Measurements from ENCODE around the gene KCNS3. TPM values are rescaled to one million over a fixed set of nuclear protein-coding genes. Genes with fewer than 3 reads are reported as not detected.

KCNS3 gene
- total RNA-seq, 2 experiments from 2014 or later = not detected

- Histone ChIP-seq H3K4me1 (ENCODE audit: insufficient read depth, low read length, poor library complexity, severe bottlenecking) (no peaks in the 10 kb centered on the region), H3K4me2 (ENCODE audit: low read length) (no peak overlapping the region), H4K20me1 (ENCODE audit: insufficient read depth, low read length) (no peaks in the 10 kb centered on the region), H3K79me2 (ENCODE audit: insufficient read depth, low read depth, low read length) (no peaks in the 10 kb centered on the region), H3K36me3 (ENCODE audit: insufficient read depth, low read length) (no peaks in the 10 kb centered on the region), H3K9me2 (ENCODE audit: insufficient read depth, low read length) (no peaks in the 10 kb centered on the region), H3K9me3 (ENCODE audit: low read length) (no peaks in the 10 kb centered on the region), H2AFZ (ENCODE audit: low read length) (no peak overlapping the region), H3K27ac (ENCODE audit: low read depth, low read length, poor library complexity, severe bottlenecking) (no peak overlapping the region), H3K4me3 (ENCODE audit: low read depth, low read length, poor library complexity, severe bottlenecking) (no peak overlapping the region)
- intact Hi-C loops (cut with micrococcal nuclease; ENCODE audit: unreplicated experiment) = no loop called here
- ChIA-PET CTCF (ENCODE audit: unreplicated experiment) (no interaction called here), POLR2A (no interaction called here)
- DNase-seq (ENCODE audit: low spot score) = no peak
- no peak for TF ChIP-seq EZH2phosphoT487 (IDR thresholded peaks at IDR 0.05; ENCODE audit: borderline replicate concordance, low read depth, low read length)
- TF ChIP-seq CTCF (conservative IDR thresholded peaks at IDR 0.05; ENCODE audit: low read length) = no peak
- no TSS peak for BruUV-seq (replicated peaks)
Observed at GRCh38 chr2:17894556-17894955, 16.1 kb downstream of the KCNS3 start.

GRCh38 chr2:17899871-17900270 lies 21.4 kb downstream of the KCNS3 start:
- Histone ChIP-seq H3K4me1 (ENCODE audit: insufficient read depth, low read length, poor library complexity, severe bottlenecking) (no peaks in the 10 kb centered on the region), H3K4me3 (ENCODE audit: low read depth, low read length, poor library complexity, severe bottlenecking) (no peak overlapping the region), H2AFZ (ENCODE audit: low read length) (no peak overlapping the region), H3K9me2 (ENCODE audit: insufficient read depth, low read length) (no peaks in the 10 kb centered on the region), H3K36me3 (ENCODE audit: insufficient read depth, low read length) (no peaks in the 10 kb centered on the region), H3K9me3 (ENCODE audit: low read length) (no peaks in the 10 kb centered on the region), H4K20me1 (ENCODE audit: insufficient read depth, low read length) (no peaks in the 10 kb centered on the region), H3K27ac (ENCODE audit: low read depth, low read length, poor library complexity, severe bottlenecking) (no peak overlapping the region), H3K4me2 (ENCODE audit: low read length) (no peak overlapping the region), H3K79me2 (ENCODE audit: insufficient read depth, low read depth, low read length) (no peaks in the 10 kb centered on the region)
- intact Hi-C loops (cut with micrococcal nuclease; ENCODE audit: unreplicated experiment) = no loop called here
- POLR2A ChIA-PET = no interaction called here
- TF ChIP-seq CTCF (conservative IDR thresholded peaks at IDR 0.05; ENCODE audit: low read length) (no peak), EZH2phosphoT487 (IDR thresholded peaks at IDR 0.05; ENCODE audit: borderline replicate concordance, low read depth, low read length) (no peak)
- DNase-seq (ENCODE audit: low spot score) = no peak
- BruUV-seq (replicated peaks) = no TSS peak
- CTCF ChIA-PET (ENCODE audit: unreplicated experiment) = no interaction called here

GRCh38 chr2:17901246-17901645 lies 22.8 kb downstream of the KCNS3 start:
- BruUV-seq (replicated peaks) = no TSS peak
- no peaks in the 10 kb centered on the region for H3K36me3 ChIP-seq (ENCODE audit: insufficient read depth, low read length)
- no peaks in the 10 kb centered on the region for H3K79me2 ChIP-seq (ENCODE audit: insufficient read depth, low read depth, low read length)
- no peaks in the 10 kb centered on the region for H3K4me1 ChIP-seq (ENCODE audit: insufficient read depth, low read length, poor library complexity, severe bottlenecking)
- H3K4me3 ChIP-seq (ENCODE audit: low read depth, low read length, poor library complexity, severe bottlenecking) = no peak overlapping the region
- no peaks in the 10 kb centered on the region for H3K9me2 ChIP-seq (ENCODE audit: insufficient read depth, low read length)
- intact Hi-C loops (cut with micrococcal nuclease; ENCODE audit: unreplicated experiment) = no loop called here
- TF ChIP-seq EZH2phosphoT487 (IDR thresholded peaks at IDR 0.05; ENCODE audit: borderline replicate concordance, low read depth, low read length) = no peak
- H2AFZ ChIP-seq (ENCODE audit: low read length) = no peak overlapping the region
- no peaks in the 10 kb centered on the region for H4K20me1 ChIP-seq (ENCODE audit: insufficient read depth, low read length)
- CTCF ChIA-PET (ENCODE audit: unreplicated experiment) = no interaction called here
- no peak overlapping the region for H3K27ac ChIP-seq (ENCODE audit: low read depth, low read length, poor library complexity, severe bottlenecking)
- H3K9me3 ChIP-seq (ENCODE audit: low read length) = no peaks in the 10 kb centered on the region
- no peak overlapping the region for H3K4me2 ChIP-seq (ENCODE audit: low read length)
- no peak for DNase-seq (ENCODE audit: low spot score)
- POLR2A ChIA-PET = no interaction called here
